ENCODE results near the gene IRF5. TPM values are rescaled to one million over a fixed set of nuclear protein-coding genes. Genes with fewer than 3 reads are reported as not detected.
A peak's percentile ranks its signal among the peaks of the same experiment; 100 is the strongest.

IRF5 gene
- total and polyA plus RNA-seq, 10 of the 15 experiments (the other 5 are each of a cell fraction or from before 2014, with no cell fraction given), result 5.4 to 90.3 (median 61.7) TPM

- no peaks in the 10 kb centered on the region for H3K27me3 ChIP-seq (replicated peaks in 1 of 2; ENCODE audit: control insufficient read depth in 2 of 2, insufficient read depth in 2 of 2, low read length in 1 of 2)
- TF ChIP-seq NR2C2 (IDR thresholded peaks at IDR 0.05; ENCODE audit: borderline replicate concordance, control insufficient read depth, insufficient read length, low read depth), result no peak
- peak; percentile 15; the same call in 1 of the 2 replicates for TF ChIP-seq POLR2AphosphoS5 (IDR thresholded peaks at IDR 0.05; ENCODE audit: low read length)
- ChIA-PET POLR2A (interaction anchor here (0.6 kb wide), 1 partner anchor 51 kb away, joined by 6 read pairs; no protein-coding TSS in a partner anchor), SMC1A (ENCODE audit: uncharacterized antibody, unreplicated experiment) (interaction anchor here (0.9 to 2.7 kb wide), 5 partner anchors 8 to 146 kb away, joined by 3 to 18 read pairs (median 4); partner anchors contain the start of gene KCP), RAD21 (ENCODE audit: unreplicated experiment) (no interaction called here), CTCF (interaction anchor here (0.9 to 1.9 kb wide), 4 partner anchors 7 to 146 kb away, joined by 3 to 6 read pairs (median 6); no protein-coding TSS in a partner anchor)
- H3K4me1 ChIP-seq (ENCODE audit: control insufficient read depth, insufficient read depth, low read length), result peaks cover 9% of the 10 kb centered on the region
- FAIRE-seq (no peak), ATAC-seq (no peak), DNase-seq (ENCODE audit: low read depth, low spot score) (no peak)
- H3K9ac ChIP-seq (ENCODE audit: control insufficient read depth, insufficient read depth, low read length), result no peak overlapping the region
- no TSS peak for BruUV-seq (replicated peaks)
- no peak overlapping the region for H3K4me3 ChIP-seq
- WGBS (ENCODE audit: insufficient coverage, insufficient replicate concordance, low lambda C conversion rate, missing lambda C conversion rate), result 97% methylated on average over 21 of the region's 21 CpGs
- in situ Hi-C loops (cut with MboI) (no loop called here), intact Hi-C loops (cut with micrococcal nuclease; ENCODE audit: unreplicated experiment) (no loop called here)
- H3K4me2 ChIP-seq (ENCODE audit: control insufficient read depth, insufficient read depth), result no peak overlapping the region
- peaks cover 38% of the 10 kb centered on the region for H3K79me2 ChIP-seq (ENCODE audit: control insufficient read depth, insufficient read depth, low read length)
- H3K9me3 ChIP-seq (replicated peaks; ENCODE audit: control insufficient read depth, insufficient read depth, low read length), result no peaks in the 10 kb centered on the region
- H3K36me3 ChIP-seq (ENCODE audit: control insufficient read depth in 2 of 2, insufficient read depth in 2 of 2, low read length in 1 of 2), result peaks cover 43 to 51% of the 10 kb centered on the region in 2 experiments
- no peak overlapping the region for H3K27ac ChIP-seq (ENCODE audit: control insufficient read depth, insufficient read depth)
- no peaks in the 10 kb centered on the region for H4K20me1 ChIP-seq (ENCODE audit: control insufficient read depth, insufficient read depth)
- no peak overlapping the region for H2AFZ ChIP-seq (ENCODE audit: control insufficient read depth, low read depth, low read length)
Observed at GRCh38 chr7:128945668-128946366, 8.1 kb downstream of the IRF5 start.

- in situ Hi-C loops (cut with MboI) (no loop called here), intact Hi-C loops (cut with micrococcal nuclease; ENCODE audit: unreplicated experiment) (no loop called here)
- H3K4me2 ChIP-seq (ENCODE audit: control insufficient read depth, insufficient read depth), result no peak overlapping the region
- no peak overlapping the region for H3K4me3 ChIP-seq
- no peak overlapping the region for H3K9ac ChIP-seq (ENCODE audit: control insufficient read depth, insufficient read depth, low read length)
- ChIA-PET RAD21 (ENCODE audit: unreplicated experiment) (interaction anchor here (0.9 to 2.6 kb wide), 6 partner anchors 7 to 217 kb away, joined by 3 to 9 read pairs (median 4); no protein-coding TSS in a partner anchor), CTCF (interaction anchor here (0.6 to 2.0 kb wide), 12 partner anchors 11 to 517 kb away, joined by 3 to 9 read pairs (median 4); no protein-coding TSS in a partner anchor), POLR2A (interaction anchor here (0.5 to 1.0 kb wide), 2 partner anchors 9 to 106 kb away, joined by 3 to 5 read pairs; no protein-coding TSS in a partner anchor), SMC1A (ENCODE audit: uncharacterized antibody, unreplicated experiment) (interaction anchor here (0.9 to 1.1 kb wide), 6 partner anchors 12 to 145 kb away, joined by 3 to 5 read pairs (median 3); no protein-coding TSS in a partner anchor)
- BruUV-seq (replicated peaks), result no TSS peak
- peaks cover 45 to 57% of the 10 kb centered on the region in 2 experiments for H3K36me3 ChIP-seq (ENCODE audit: control insufficient read depth in 2 of 2, insufficient read depth in 2 of 2, low read length in 1 of 2)
- no peak for DNase-seq (ENCODE audit: low read depth, low spot score)
- H3K79me2 ChIP-seq (ENCODE audit: control insufficient read depth, insufficient read depth, low read length), result peaks cover 25% of the 10 kb centered on the region
- TF ChIP-seq CTCF (IDR thresholded peaks at IDR 0.05 in 2 of 3, conservative IDR thresholded peaks at IDR 0.05 in 1 of 3; ENCODE audit: control insufficient read depth in 2 of 3, extremely low read depth in 1 of 3, insufficient read depth in 1 of 3, low read depth in 3 of 3, low read length in 3 of 3) (peak; percentile 21 to 53 (median 37)), POLR2AphosphoS5 (IDR thresholded peaks at IDR 0.05; ENCODE audit: low read length) (peak; percentile 1; the same call in 1 of the 2 replicates), NR2C2 (IDR thresholded peaks at IDR 0.05; ENCODE audit: borderline replicate concordance, control insufficient read depth, insufficient read length, low read depth) (no peak), SMC3 (IDR thresholded peaks at IDR 0.05; ENCODE audit: borderline replicate concordance, low read length) (peak; percentile 8; the same call in 1 of the 2 replicates), EGR1 (IDR thresholded peaks at IDR 0.05; ENCODE audit: borderline replicate concordance in 1 of 2, low read depth in 2 of 2, low read length in 2 of 2) (0 out of 3 replicates have a peak, but pooled peaks of 1 of the 2 experiments have one; percentile 6), FOS (IDR thresholded peaks at IDR 0.05; ENCODE audit: borderline replicate concordance, extremely low read depth, insufficient read length) (no peak), MYB (IDR thresholded peaks at IDR 0.05; ENCODE audit: borderline replicate concordance, low read depth, low read length) (no peak), RAD21 (IDR thresholded peaks at IDR 0.05; ENCODE audit: insufficient read depth, low read depth, low read length) (peak; percentile 33; the same call in 1 of the 2 replicates), CHD4 (IDR thresholded peaks at IDR 0.05) (no peak)
- no peak overlapping the region for H2AFZ ChIP-seq (ENCODE audit: control insufficient read depth, low read depth, low read length)
- no peaks in the 10 kb centered on the region for H4K20me1 ChIP-seq (ENCODE audit: control insufficient read depth, insufficient read depth)
- WGBS (ENCODE audit: insufficient coverage, insufficient replicate concordance, low lambda C conversion rate, missing lambda C conversion rate), result 81% methylated on average over 19 of the region's 22 CpGs
- peaks cover 4% of the 10 kb centered on the region; the same call in 1 of the 2 replicates for H3K4me1 ChIP-seq (ENCODE audit: control insufficient read depth, insufficient read depth, low read length)
- H3K9me3 ChIP-seq (replicated peaks; ENCODE audit: control insufficient read depth, insufficient read depth, low read length), result no peaks in the 10 kb centered on the region
- ATAC-seq, result peak; percentile 62
- H3K27ac ChIP-seq (ENCODE audit: control insufficient read depth, insufficient read depth), result no peak overlapping the region
- no peak for FAIRE-seq
- no peaks in the 10 kb centered on the region for H3K27me3 ChIP-seq (replicated peaks in 1 of 2; ENCODE audit: control insufficient read depth in 2 of 2, insufficient read depth in 2 of 2, low read length in 1 of 2)
Observed at GRCh38 chr7:128946936-128947830, 9.5 kb downstream of the IRF5 start.
